RPMI7951 (cell line): Measurements from ENCODE around the gene CAPN12. TPM values are rescaled to one million over a fixed set of nuclear protein-coding genes. Genes with fewer than 3 reads are reported as not detected.
A peak's percentile ranks its signal among the peaks of the same experiment; 100 is the strongest.

Source experiments
- DNase-seq: peaks from one replicate; pipeline ENCODE4 v3.0.0-alpha.2; 2012; ENCODE audit warnings: low read depth
- total RNA-seq: library from RNA; depleted of rRNA; stranded (reverse); fragments of >200 nt; shearing (Covaris generic); gene quantifications from 2 replicates; pipeline ENCODE4 v1.2.3, GENCODE V29; 2014

Gene CAPN12
- total RNA-seq, 1 experiment from 2014 or later: not detected

DNA sequence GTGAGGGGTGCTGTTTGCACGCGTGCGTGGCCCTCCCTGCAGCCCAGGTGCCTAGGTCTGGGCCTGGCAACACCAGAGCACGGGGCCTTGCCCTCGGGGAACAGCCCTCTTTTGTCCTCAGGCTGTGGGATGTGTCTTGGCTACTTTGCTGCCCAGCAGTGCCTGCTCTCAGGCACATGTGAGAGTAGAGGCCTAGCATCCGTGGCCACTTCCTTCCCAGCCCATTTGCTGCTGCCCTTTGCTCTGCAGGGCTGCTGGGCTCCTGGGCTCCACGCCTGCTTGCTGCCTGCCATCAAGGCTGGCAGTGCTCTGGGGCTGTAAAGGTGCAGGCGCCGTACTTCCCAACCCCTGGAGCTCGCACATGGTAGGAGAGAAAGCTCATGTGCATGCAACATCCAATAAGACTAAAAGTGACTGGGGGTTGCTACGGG is 46.6 kb downstream of the CAPN12 start:
- DNase-seq: no peak

DNA sequence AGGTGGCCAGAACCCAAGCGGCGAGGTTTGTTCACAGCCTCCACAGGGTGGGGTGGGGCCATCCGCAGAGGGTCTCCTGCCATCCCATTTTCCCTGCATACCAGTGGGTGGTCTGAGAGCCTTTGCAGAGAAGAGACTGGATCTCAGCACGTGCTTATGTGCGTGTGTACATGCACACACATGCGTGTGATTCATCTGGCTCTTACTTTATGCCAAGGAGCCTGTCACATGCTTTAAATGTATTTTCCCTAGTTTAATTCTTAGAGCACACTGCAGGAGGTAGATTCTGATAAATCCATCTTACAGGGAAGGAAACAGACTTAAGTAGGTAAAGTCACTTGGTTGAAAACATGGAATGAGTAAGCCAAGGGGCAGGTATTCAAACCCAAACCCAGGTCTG is 47.1 kb downstream of the CAPN12 start:
- no peak for DNase-seq

- DNase-seq: no peak
These were observed 47.6 kb downstream of the CAPN12 start for GRCh38 chr19:38696729-38697055.

DNA sequence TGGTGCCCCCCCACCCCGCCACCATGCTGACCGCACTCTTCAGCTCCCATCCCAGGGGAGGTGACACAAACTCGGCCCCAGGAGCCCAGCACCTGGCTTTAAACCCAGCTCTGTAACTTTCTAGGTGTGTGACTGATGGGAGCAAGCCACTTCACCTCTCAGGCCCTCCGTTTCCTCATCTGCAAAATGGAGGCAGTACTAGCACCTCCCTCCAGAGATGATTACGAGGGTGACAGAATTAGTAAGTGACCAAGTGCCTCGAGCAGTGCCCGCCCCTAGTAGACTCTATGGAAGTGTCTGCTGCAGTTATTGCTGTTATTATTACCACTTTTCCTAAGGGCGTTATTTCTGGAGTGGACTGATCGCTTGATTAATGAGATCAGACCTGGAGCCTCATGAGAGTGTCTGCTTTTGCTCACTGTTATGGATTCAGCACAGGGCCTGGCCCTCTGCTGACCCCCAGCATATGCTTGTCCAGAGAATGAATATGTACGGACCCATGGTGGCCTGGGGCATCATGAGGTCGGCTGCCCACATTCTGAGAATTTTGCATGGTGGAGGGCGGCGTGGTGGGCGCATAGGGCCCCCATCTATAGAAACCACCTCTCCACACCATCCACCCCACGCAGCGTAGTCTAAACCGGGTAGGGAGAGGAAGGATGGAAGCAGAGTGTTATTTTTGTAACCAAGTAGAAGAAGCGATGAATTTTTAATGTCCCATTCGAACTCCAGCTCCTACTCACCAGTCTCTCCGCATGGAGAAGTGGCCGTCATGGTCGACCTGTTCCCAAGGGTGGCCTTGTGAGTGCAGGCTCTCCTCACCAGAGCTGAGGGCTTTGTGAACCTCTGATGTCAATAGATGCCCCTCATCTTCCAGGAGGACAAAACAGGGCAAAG is 48.2 kb downstream of the CAPN12 start:
- DNase-seq: no peak

DNA sequence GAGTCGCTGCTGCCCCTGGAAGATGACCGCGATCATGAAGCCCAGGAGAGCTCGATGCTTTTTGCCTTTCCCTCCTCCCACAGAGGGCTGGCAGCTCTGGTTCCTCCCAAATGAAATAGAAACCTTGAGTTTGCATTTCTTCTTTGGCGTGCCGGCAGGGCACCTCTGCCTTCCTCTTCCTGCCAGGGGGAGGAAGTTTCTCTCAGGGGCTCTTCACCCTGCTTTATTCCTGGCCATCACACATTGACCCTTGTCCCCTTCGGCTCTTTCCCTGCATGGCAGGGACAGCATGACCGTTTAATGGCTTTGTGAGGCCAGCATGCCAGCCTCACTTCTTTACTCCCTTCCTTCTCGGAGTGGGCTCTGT is 49.0 kb downstream of the CAPN12 start:
- no peak for DNase-seq

DNA sequence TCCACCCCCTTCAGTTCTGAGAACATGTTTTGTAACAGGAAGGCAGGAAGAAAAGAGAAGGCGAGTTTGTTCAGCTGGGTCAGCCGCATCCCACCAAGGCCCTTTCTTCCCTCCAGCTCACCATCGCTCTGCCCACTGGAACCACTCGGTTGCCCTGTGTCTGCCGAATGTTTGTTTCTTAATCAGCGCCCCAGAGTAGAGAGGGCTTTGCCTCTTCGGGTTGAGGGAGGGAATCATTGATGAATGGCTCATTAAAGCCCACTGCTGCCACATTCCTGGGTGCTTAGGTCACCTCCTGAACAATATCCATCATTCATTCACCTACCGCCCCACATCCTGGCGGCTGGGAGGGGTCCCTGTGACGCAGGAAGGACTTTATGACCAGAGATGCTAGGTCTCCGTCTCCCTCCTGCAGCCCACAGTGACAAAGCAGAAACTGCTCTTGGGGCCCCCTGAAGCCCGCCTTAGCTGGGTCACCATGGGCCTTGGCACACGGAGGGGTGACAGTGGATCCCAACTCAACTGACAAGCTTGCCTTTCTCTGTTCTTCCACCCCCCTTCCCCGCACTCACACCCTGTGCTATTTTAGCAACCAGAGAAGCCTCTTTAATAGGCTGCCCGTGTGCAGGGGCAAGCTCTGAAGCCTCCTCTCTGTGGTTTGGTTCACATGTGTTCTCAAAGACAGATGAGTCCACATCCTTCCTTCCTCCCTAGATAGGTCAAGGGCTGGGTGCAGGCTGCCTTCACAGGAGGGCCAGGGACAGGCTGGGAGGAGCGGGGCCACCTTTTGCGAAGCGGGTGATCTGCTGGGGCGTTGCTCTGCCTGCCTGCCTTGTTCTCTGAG is 50.7 kb downstream of the CAPN12 start:
- peak; percentile 99 for DNase-seq

- no peak for DNase-seq
These were observed 51.6 kb downstream of the CAPN12 start for GRCh38 chr19:38692458-38693379.

DNA sequence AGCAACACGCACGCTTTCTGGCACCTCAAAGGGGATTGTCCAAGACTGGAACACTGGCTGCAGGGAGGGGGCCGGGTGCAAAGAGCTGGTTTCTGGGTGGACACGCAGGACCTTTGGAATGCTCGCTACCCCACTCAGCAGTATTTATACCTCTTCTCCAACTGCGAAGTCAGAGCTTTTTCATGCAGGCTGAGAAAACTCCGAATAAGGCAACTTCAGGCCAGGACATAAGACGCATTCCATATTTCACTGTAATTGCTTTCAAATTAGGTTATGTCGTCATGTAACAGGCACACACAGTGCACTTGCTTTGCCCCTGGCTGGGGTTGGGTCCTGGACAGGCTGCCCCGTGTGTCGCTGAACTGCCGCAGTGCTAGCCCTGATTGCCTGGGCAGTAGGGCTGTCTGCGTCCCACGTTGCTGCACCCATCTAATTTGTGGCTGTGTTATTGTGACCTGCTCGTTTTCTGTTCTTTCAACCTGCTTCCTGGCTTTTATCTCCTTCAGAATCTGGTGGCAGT is 52.3 kb downstream of the CAPN12 start:
- peak; percentile 98 for DNase-seq

GRCh38 chr19:38690832-38691231 is 53.4 kb downstream of the CAPN12 start:
- DNase-seq: no peak

DNA sequence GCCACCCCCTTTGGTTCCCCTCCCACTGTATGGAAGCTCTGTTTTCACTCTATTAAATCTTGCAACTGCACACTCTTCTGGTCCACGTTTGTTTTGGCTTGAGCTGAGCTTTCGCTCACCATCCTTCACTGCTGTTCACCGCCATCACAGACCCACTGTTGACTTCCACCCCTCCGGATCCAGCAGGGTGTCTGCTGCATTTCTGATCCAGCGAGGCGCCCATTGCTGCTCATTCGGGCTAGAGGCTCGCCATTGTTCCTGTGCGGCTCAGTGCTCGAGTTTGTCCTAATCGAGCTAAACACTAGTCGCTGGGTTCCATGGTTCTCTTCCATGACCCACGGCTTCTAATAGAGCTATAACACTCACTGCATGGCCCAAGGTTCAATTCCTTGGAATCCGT is 54.1 kb downstream of the CAPN12 start:
- DNase-seq: no peak

- no peak for DNase-seq
These were observed 56.4 kb downstream of the CAPN12 start for GRCh38 chr19:38687837-38688378.

GRCh38 chr19:38686530-38686888 is 57.8 kb downstream of the CAPN12 start:
- no peak for DNase-seq

DNA sequence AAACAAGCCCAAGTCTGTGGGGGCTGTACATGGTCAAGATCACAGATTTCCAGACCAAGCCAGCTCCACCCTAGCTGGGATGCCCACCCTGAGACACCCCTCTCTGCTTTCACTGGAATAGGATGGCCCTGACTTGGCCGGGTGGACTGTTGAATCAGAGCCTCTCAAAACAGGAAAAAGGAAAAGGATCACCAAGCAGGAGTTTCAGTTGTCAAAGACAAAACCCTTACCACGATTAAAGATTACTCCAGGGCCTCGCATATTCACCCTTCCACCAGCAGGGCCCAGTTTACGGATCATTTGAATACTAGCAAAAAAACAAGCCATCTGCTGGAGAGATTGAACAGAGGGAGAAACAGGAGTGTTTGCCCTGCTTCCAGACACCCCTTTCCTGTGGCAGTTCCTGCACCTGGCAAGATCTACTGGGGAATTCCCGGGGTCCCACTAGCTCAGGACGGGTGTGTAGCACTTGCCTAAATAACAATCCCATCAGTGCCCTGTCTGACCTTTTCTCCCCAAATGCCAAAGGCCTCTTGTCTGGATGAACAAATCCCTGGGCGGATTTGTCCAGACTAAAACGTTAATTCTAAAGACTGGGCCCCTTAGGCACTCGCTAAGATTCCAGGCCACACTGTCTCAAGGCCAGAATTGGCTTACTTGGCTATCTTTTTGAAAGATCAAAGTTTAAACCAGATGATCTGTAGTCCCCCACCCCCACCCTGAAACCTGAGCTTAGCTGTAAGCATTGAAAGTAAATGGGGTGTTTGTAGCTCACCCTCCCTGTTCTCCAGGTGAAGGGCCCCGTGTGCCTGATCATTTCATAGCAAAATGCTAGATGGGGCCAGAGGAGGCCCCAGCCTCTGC is 58.4 kb downstream of the CAPN12 start:
- peak; percentile 72 for DNase-seq

- DNase-seq: no peak
These were observed 59.2 kb downstream of the CAPN12 start for GRCh38 chr19:38684862-38685665.

DNA sequence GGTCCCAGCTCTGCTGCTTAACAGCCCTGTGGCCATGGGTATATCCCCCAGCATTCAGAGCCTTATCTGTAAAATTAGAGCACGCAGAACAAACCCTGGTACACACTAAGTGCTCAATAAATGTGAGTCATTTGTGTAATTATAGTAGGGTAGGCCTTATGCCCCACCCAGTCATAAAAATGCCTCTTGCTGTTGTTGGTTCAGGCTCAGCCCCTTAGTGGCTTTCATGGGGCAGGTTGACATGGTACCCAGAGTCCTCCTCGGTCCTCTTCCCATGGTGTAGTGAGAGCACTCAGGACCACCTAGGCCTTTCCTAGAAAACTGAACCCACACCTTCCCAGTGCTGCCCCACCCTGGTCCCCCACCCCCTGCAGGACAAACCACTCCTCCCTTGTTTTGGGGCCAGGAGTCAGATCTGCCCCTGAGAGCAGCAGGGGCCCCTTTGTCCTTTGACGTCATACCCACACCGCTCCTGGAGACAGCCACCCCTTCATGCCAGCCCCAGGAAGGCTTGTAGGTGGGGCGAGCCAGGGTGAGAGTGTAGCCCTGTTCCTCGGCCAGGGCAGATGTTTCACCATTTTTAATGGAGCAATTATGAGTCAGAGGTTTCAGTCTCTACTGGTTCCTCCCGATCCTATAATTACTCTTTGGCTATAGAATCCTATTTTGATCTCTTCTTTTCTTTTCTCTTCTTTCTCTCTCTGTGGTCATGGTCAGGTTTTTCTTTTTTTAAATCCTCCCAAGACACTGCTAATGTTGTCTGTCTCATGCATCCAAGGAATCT is 60.0 kb downstream of the CAPN12 start:
- peak; percentile 96 for DNase-seq

DNA sequence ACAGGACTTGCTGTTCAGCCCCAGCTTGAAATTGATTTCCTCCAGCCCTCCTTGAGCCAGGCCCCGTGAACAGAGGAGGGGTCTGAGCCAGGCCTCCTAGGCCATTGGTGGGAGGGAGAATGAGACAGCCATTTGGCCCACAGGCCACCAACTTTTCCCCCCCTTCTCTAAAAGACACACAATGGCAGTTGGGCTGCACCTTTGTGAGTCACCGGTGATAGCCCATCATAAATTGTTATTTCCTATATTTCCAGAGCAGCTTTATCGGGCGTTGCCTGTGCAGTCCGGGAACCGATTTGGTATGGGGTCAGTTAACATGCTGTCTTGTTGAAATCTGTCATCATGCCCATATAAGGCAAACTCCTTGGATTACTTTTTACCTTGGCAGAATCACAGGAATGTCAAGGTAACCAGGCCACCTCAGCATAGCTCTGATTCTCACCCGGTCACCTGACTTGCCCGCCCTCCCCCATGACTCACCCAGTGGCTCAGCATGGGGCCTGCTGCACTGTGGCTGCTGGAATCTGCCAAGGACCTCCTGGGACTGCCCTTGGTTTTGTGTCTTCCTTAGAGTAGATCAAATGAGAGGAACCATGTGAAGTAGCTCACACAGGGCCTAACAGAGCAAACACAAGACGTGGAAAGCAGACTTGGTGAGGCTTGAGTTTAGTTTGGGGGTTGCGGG is 60.7 kb downstream of the CAPN12 start:
- peak; percentile 94 for DNase-seq

GRCh38 chr19:38682872-38683392 is 61.3 kb downstream of the CAPN12 start:
- DNase-seq: no peak
